Measurements from ENCODE around the gene SH3RF1.

The SH3RF1 gene

GRCh38 chr4:169251291-169252235, 19.2 kb downstream of the SH3RF1 start:
- DNase-seq (ENCODE audit: low read depth) = no peak

GRCh38 chr4:169250796-169251195, 20.0 kb downstream of the SH3RF1 start:
- DNase-seq (ENCODE audit: low read depth) = no peak

GRCh38 chr4:169249999-169250398, 20.8 kb downstream of the SH3RF1 start:
- no peak for DNase-seq (ENCODE audit: low read depth)

GRCh38 chr4:169249214-169249973, 21.4 kb downstream of the SH3RF1 start:
- no peak for DNase-seq (ENCODE audit: low read depth)

GRCh38 chr4:169248645-169249044, 22.1 kb downstream of the SH3RF1 start:
- DNase-seq (ENCODE audit: low read depth) = no peak

- DNase-seq (ENCODE audit: low read depth) = no peak
Observed at GRCh38 chr4:169246957-169247396, 23.8 kb downstream of the SH3RF1 start.

- no peak for DNase-seq (ENCODE audit: low read depth)
Observed at GRCh38 chr4:169246279-169246678, 24.5 kb downstream of the SH3RF1 start.

GRCh38 chr4:169245061-169245460, 25.7 kb downstream of the SH3RF1 start:
- no peak for DNase-seq (ENCODE audit: low read depth)

- no peak for DNase-seq (ENCODE audit: low read depth)
Observed at GRCh38 chr4:169243825-169244609, 26.7 kb downstream of the SH3RF1 start.

GRCh38 chr4:169241464-169241863, 29.3 kb downstream of the SH3RF1 start:
- DNase-seq (ENCODE audit: low read depth) = no peak

GRCh38 chr4:169239221-169239905, 31.4 kb downstream of the SH3RF1 start:
- DNase-seq (ENCODE audit: low read depth) = no peak

- DNase-seq (ENCODE audit: low read depth) = no peak
Observed at GRCh38 chr4:169238445-169238844, 32.3 kb downstream of the SH3RF1 start.

- DNase-seq (ENCODE audit: low read depth) = no peak
Observed at GRCh38 chr4:169236873-169237626, 33.7 kb downstream of the SH3RF1 start.

- no peak for DNase-seq (ENCODE audit: low read depth)
Observed at GRCh38 chr4:169236078-169236477, 34.7 kb downstream of the SH3RF1 start.

- DNase-seq (ENCODE audit: low read depth) = no peak
Observed at GRCh38 chr4:169234137-169234855, 36.5 kb downstream of the SH3RF1 start.

- DNase-seq (ENCODE audit: low read depth) = no peak
Observed at GRCh38 chr4:169233691-169234090, 37.1 kb downstream of the SH3RF1 start.

- no peak for DNase-seq (ENCODE audit: low read depth)
Observed at GRCh38 chr4:169231647-169232262, 39.0 kb downstream of the SH3RF1 start.

- DNase-seq (ENCODE audit: low read depth) = no peak
Observed at GRCh38 chr4:169229571-169230028, 41.2 kb downstream of the SH3RF1 start.

GRCh38 chr4:169228076-169228475, 42.7 kb downstream of the SH3RF1 start:
- no peak for DNase-seq (ENCODE audit: low read depth)

- DNase-seq (ENCODE audit: low read depth) = no peak
Observed at GRCh38 chr4:169226565-169226964, 44.2 kb downstream of the SH3RF1 start.

Data from T-helper 22 cell (primary cell).